Motor neuron (in vitro differentiated cells): ENCODE measurements around the gene GOLPH3. TPM values are rescaled to one million over a fixed set of nuclear protein-coding genes. Genes with fewer than 3 reads are reported as not detected.

Source experiments
- ATAC-seq, 8 experiments: fragments of 200-7000 bp; cut with Tn5 transposase; replicated peaks in 6 of 8; 2 replicates each; pipeline ENCODE4 v1.8.0; 2021; ENCODE audit warnings: mild to moderate bottlenecking in 8 of 8, moderate library complexity in 8 of 8
- H3K27ac ChIP-seq, 2 donors: fragments of 250-450 bp; sonication (Bioruptor Pico); 2 replicates each; pipeline ENCODE4 v1.9.0; 2021; ENCODE audit warnings: antibody characterized with exemption in 2 of 2, mild to moderate bottlenecking in 2 of 2, moderate library complexity in 1 of 2
- H3K4me1 ChIP-seq, 2 donors: fragments of 250-450 bp; sonication (Bioruptor Pico); replicated peaks in 1 of 2; 2 replicates each; pipeline ENCODE4 v1.6.1; 2021; ENCODE audit warnings: antibody characterized with exemption in 2 of 2, mild to moderate bottlenecking in 2 of 2, moderate library complexity in 1 of 2
- H3K4me3 ChIP-seq, 5 donors: fragments of 250-450 bp; sonication (Bioruptor Pico); 2 replicates each; pipeline ENCODE4 v1.9.0; 2021; ENCODE audit warnings: antibody characterized with exemption in 5 of 5, mild to moderate bottlenecking in 5 of 5, moderate library complexity in 4 of 5
- WGBS, 10 experiments: fragments of 450-650 bp; shearing (Covaris generic); methylation state at CpG; one replicate each; pipeline ENCODE4 v1.0.0; 2022; 5-methylcytosine and 5-hydroxymethylcytosine counted together
- in situ Hi-C, 9 experiments: fragments of 400-800 bp; cut with MboI; loops; one replicate each; pipeline ENCODE4 v1.15.0; 2021; ENCODE audit warnings: low sequenced_read_pairs in 9 of 9, low pct_unique_long_range_greater_than_20kb in 2 of 9; ENCODE audit not compliant: unreplicated experiment in 9 of 9
- total RNA-seq, 8 experiments: library from RNA; unstranded; fragments of 300-600 nt; gene quantifications; 2 replicates each; pipeline versions ENCODE4 v1.2.3 to v1.2.4, GENCODE V29; 2022

Gene GOLPH3
- total RNA-seq, 8 experiments from 2014 or later = 37.5 to 69.9 (median 46.4) TPM

- 70 to 93% (median 80%) methylated on average over 1 to 6 of the region's 9 CpGs; no CpG with 5 or more reads in 2 of the 10 experiments for WGBS, 10 experiments
- H3K4me1 ChIP-seq = peaks cover 3 to 13% of the 10 kb centered on the region in 2 donors
- peak in 4 of 8 experiments; percentile 5 to 30 (median 17) for ATAC-seq
- no peak overlapping the region for H3K4me3 ChIP-seq
- in situ Hi-C loops = loop anchor here in 7 of 9 experiments (25.0 kb wide), 2 partner anchors 287 to 512 kb away; no protein-coding TSS in a partner anchor
- no peak overlapping the region for H3K27ac ChIP-seq
Measured at GRCh38 chr5:32099486-32100035, 74.6 kb downstream of the GOLPH3 start.

- ATAC-seq = no peak
- in situ Hi-C loops = loop anchor here in 7 of 9 experiments (25.0 kb wide), 2 partner anchors 287 to 512 kb away; no protein-coding TSS in a partner anchor
- Histone ChIP-seq H3K4me1 (peaks cover 3 to 13% of the 10 kb centered on the region in 2 donors), H3K27ac (no peak overlapping the region), H3K4me3 (no peak overlapping the region)
- whole genome bisulfite sequencing, 10 experiments = 87 to 100% (median 97%) methylated on average over 2 to 11 of the region's 11 CpGs; no CpG with 5 or more reads in 1 of the 10 experiments
Measured at GRCh38 chr5:32098890-32099310, 75.2 kb downstream of the GOLPH3 start.

GRCh38 chr5:32098291-32098690 is 75.8 kb downstream of the GOLPH3 start:
- H3K4me3 ChIP-seq = no peak overlapping the region
- peak in 1 of 8 experiments; percentile 26 for ATAC-seq
- in situ Hi-C loops = loop anchor here in 7 of 9 experiments (25.0 kb wide), 2 partner anchors 286 to 511 kb away; no protein-coding TSS in a partner anchor
- 68 to 100% (median 92%) methylated on average over 2 to 8 of the region's 9 CpGs; no CpG with 5 or more reads in 3 of the 10 experiments for WGBS, 10 experiments
- H3K4me1 ChIP-seq = peaks cover 3 to 13% of the 10 kb centered on the region in 2 donors
- H3K27ac ChIP-seq = no peak overlapping the region

GRCh38 chr5:32096891-32097595 is 77.1 kb downstream of the GOLPH3 start:
- in situ Hi-C loops = loop anchor here in 7 of 9 experiments (25.0 kb wide), 2 partner anchors 285 to 510 kb away; no protein-coding TSS in a partner anchor
- 76 to 97% (median 83%) methylated on average over 2 to 7 of the region's 10 CpGs; no CpG with 5 or more reads in 1 of the 10 experiments for WGBS, 10 experiments
- peak in 1 of 8 experiments; percentile 16 for ATAC-seq
- peaks cover 3 to 13% of the 10 kb centered on the region in 2 donors for H3K4me1 ChIP-seq
- H3K27ac ChIP-seq = no peak overlapping the region
- no peak overlapping the region for H3K4me3 ChIP-seq

- in situ Hi-C loops = loop anchor here in 7 of 9 experiments (25.0 kb wide), 2 partner anchors 283 to 508 kb away; no protein-coding TSS in a partner anchor
- ATAC-seq = no peak
- WGBS, 10 experiments = 37 to 100% (median 86%) methylated on average over 2 to 5 of the region's 7 CpGs; no CpG with 5 or more reads in 2 of the 10 experiments
- Histone ChIP-seq H3K4me3 (no peak overlapping the region), H3K4me1 (peaks cover 3 to 13% of the 10 kb centered on the region in 2 donors), H3K27ac (no peak overlapping the region)
Measured at GRCh38 chr5:32095261-32095671, 78.9 kb downstream of the GOLPH3 start.

GRCh38 chr5:32094691-32095090 is 79.4 kb downstream of the GOLPH3 start:
- Histone ChIP-seq H3K4me1 (peaks cover 3 to 13% of the 10 kb centered on the region in 2 donors), H3K27ac (no peak overlapping the region), H3K4me3 (no peak overlapping the region)
- in situ Hi-C loops = loop anchor here in 7 of 9 experiments (25.0 kb wide), 2 partner anchors 282 to 507 kb away; no protein-coding TSS in a partner anchor
- ATAC-seq = no peak
- WGBS, 10 experiments = 60 to 98% (median 82%) methylated on average over 1 to 4 of the region's 5 CpGs; no CpG with 5 or more reads in 2 of the 10 experiments

GRCh38 chr5:32092938-32093812 is 80.9 kb downstream of the GOLPH3 start:
- no peak overlapping the region for H3K4me3 ChIP-seq
- WGBS, 10 experiments = 36 to 100% (median 64%) methylated on average over 2 to 14 of the region's 20 CpGs
- in situ Hi-C loops = loop anchor here in 7 of 9 experiments (25.0 kb wide), 2 partner anchors 281 to 506 kb away; no protein-coding TSS in a partner anchor
- peaks cover 3 to 13% of the 10 kb centered on the region in 2 donors for H3K4me1 ChIP-seq
- H3K27ac ChIP-seq = no peak overlapping the region
- ATAC-seq = peak; percentile 77 to 94 (median 86)

- Histone ChIP-seq H3K4me1 (no peaks in the 10 kb centered on the region), H3K27ac (no peak overlapping the region), H3K4me3 (no peak overlapping the region)
- in situ Hi-C loops = loop anchor here in 7 of 9 experiments (25.0 kb wide), 2 partner anchors 278 to 503 kb away; no protein-coding TSS in a partner anchor
- ATAC-seq = no peak
- WGBS, 10 experiments = 90 to 100% (median 95%) methylated on average over 1 to 14 of the region's 17 CpGs; no CpG with 5 or more reads in 5 of the 10 experiments
Measured at GRCh38 chr5:32090755-32091128, 83.4 kb downstream of the GOLPH3 start.

- no peak overlapping the region for H3K4me3 ChIP-seq
- H3K27ac ChIP-seq = no peak overlapping the region
- no peak for ATAC-seq
- no peaks in the 10 kb centered on the region for H3K4me1 ChIP-seq
- in situ Hi-C loops = loop anchor here in 7 of 9 experiments (25.0 kb wide), 2 partner anchors 278 to 503 kb away; no protein-coding TSS in a partner anchor
- WGBS, 10 experiments = 40 to 100% (median 91%) methylated on average over 1 to 10 of the region's 24 CpGs; no CpG with 5 or more reads in 2 of the 10 experiments
Measured at GRCh38 chr5:32090026-32090754, 83.9 kb downstream of the GOLPH3 start.

- ATAC-seq = no peak
- in situ Hi-C loops = loop anchor here in 7 of 9 experiments (25.0 kb wide), 2 partner anchors 277 to 502 kb away; no protein-coding TSS in a partner anchor
- WGBS, 10 experiments = 80 to 100% (median 87%) methylated on average over 2 to 15 of the region's 30 CpGs; no CpG with 5 or more reads in 4 of the 10 experiments
- Histone ChIP-seq H3K27ac (no peak overlapping the region), H3K4me1 (no peaks in the 10 kb centered on the region), H3K4me3 (no peak overlapping the region)
Measured at GRCh38 chr5:32089146-32090000, 84.7 kb downstream of the GOLPH3 start.

GRCh38 chr5:32088214-32088613 is 85.9 kb downstream of the GOLPH3 start:
- WGBS, 10 experiments = 47 to 89% (median 81%) methylated on average over 2 to 8 of the region's 12 CpGs; no CpG with 5 or more reads in 4 of the 10 experiments
- no peak for ATAC-seq
- H3K4me1 ChIP-seq = no peaks in the 10 kb centered on the region
- H3K4me3 ChIP-seq = no peak overlapping the region
- in situ Hi-C loops = loop anchor here in 7 of 9 experiments (25.0 kb wide), 2 partner anchors 276 to 501 kb away; no protein-coding TSS in a partner anchor
- H3K27ac ChIP-seq = no peak overlapping the region
